Chondrocyte (in vitro differentiated cells): ENCODE results near the gene ZNF615. TPM values are rescaled to one million over a fixed set of nuclear protein-coding genes. Genes with fewer than 3 reads are reported as not detected.

Experiments used
- DNase-seq: peaks from one replicate; pipeline ENCODE4 v3.0.0; 2021; ENCODE audit warnings: mixed read lengths, low spot score
- H3K27ac Mint-ChIP-seq: one replicate; pipeline ENCODE4 v1.8.0; 2021; ENCODE audit warnings: mild to moderate bottlenecking, moderate library complexity, mixed read lengths; ENCODE audit not compliant: unreplicated experiment
- H3K27me3 Mint-ChIP-seq: 2 replicates; pipeline ENCODE4 v1.8.0; 2021; ENCODE audit warnings: low read depth, mixed read lengths
- H3K36me3 Mint-ChIP-seq: 2 replicates; pipeline ENCODE4 v1.8.0; 2021; ENCODE audit warnings: low read depth, mixed read lengths
- H3K4me1 Mint-ChIP-seq: 2 replicates; pipeline ENCODE4 v1.8.0; 2021; ENCODE audit warnings: low read depth, mild to moderate bottlenecking, mixed read lengths
- H3K4me3 Mint-ChIP-seq: one replicate; pipeline ENCODE4 v1.8.0; 2021; ENCODE audit warnings: mild to moderate bottlenecking, moderate library complexity, mixed read lengths; ENCODE audit not compliant: unreplicated experiment
- H3K9me3 Mint-ChIP-seq: 2 replicates; pipeline ENCODE4 v1.8.0; 2021; ENCODE audit warnings: low read depth, mixed read lengths
- CTCF ChIP-seq: fragments of 200-600 bp; sonication (generic); IDR thresholded peaks from 2 replicates; pipeline ENCODE4 v1.5.0; 2021; ENCODE audit warnings: antibody characterized with exemption, mild to moderate bottlenecking, moderate library complexity
- total RNA-seq: library from RNA; stranded (reverse); gene quantifications from 3 replicates; pipeline ENCODE4 v1.2.1, GENCODE V29; 2021

The ZNF615 gene
- total RNA-seq, 1 donor from 2014 or later, result 8.5 TPM

- Mint-ChIP-seq H3K27me3 (no peaks in the 10 kb centered on the region), H3K9me3 (peaks cover 59% of the 10 kb centered on the region), H3K4me1 (no peaks in the 10 kb centered on the region), H3K36me3 (peaks cover 83% of the 10 kb centered on the region), H3K27ac (no peak overlapping the region), H3K4me3 (no peak overlapping the region)
- TF ChIP-seq CTCF, result no peak
- no peak for DNase-seq
These were observed 12.5 kb upstream of the ZNF615 start for GRCh38 chr19:52020506-52020905.

- DNase-seq, result peak; percentile 24
- H3K4me1 Mint-ChIP-seq, result peaks cover 14% of the 10 kb centered on the region
- H3K27me3 Mint-ChIP-seq, result no peaks in the 10 kb centered on the region
- peaks cover 22% of the 10 kb centered on the region for H3K36me3 Mint-ChIP-seq
- no peak for TF ChIP-seq CTCF
- peaks cover 22% of the 10 kb centered on the region for H3K9me3 Mint-ChIP-seq
- no peak overlapping the region for H3K4me3 Mint-ChIP-seq
- H3K27ac Mint-ChIP-seq, result no peak overlapping the region
These were observed 2.7 kb upstream of the ZNF615 start for GRCh38 chr19:52010674-52011073.

GRCh38 chr19:52007451-52007805 lies 583 bp downstream of the ZNF615 start:
- H3K9me3 Mint-ChIP-seq, result peaks cover 21% of the 10 kb centered on the region
- peak; percentile 34 for DNase-seq
- H3K4me3 Mint-ChIP-seq, result peak overlapping the region; percentile 96
- H3K4me1 Mint-ChIP-seq, result peaks cover 14% of the 10 kb centered on the region
- no peak for TF ChIP-seq CTCF
- H3K27ac Mint-ChIP-seq, result peak overlapping the region; percentile 96
- peaks cover 16% of the 10 kb centered on the region for H3K36me3 Mint-ChIP-seq
- no peaks in the 10 kb centered on the region for H3K27me3 Mint-ChIP-seq

GRCh38 chr19:51994048-51994644 lies 13.9 kb downstream of the ZNF615 start:
- DNase-seq, result no peak
- no peak for TF ChIP-seq CTCF
- Mint-ChIP-seq H3K4me3 (no peak overlapping the region), H3K9me3 (peaks cover 75% of the 10 kb centered on the region), H3K4me1 (no peaks in the 10 kb centered on the region), H3K27ac (no peak overlapping the region), H3K27me3 (no peaks in the 10 kb centered on the region), H3K36me3 (peaks cover 80% of the 10 kb centered on the region)

- Mint-ChIP-seq H3K27ac (no peak overlapping the region), H3K4me1 (no peaks in the 10 kb centered on the region), H3K4me3 (no peak overlapping the region), H3K36me3 (peaks cover 78% of the 10 kb centered on the region), H3K27me3 (no peaks in the 10 kb centered on the region), H3K9me3 (peaks cover 79% of the 10 kb centered on the region)
- TF ChIP-seq CTCF, result no peak
- no peak for DNase-seq
These were observed 14.6 kb downstream of the ZNF615 start for GRCh38 chr19:51993422-51993821.
